Panc1 (cell line): ENCODE measurements around the gene IGF1R.

Experiments
- CTCF ChIP-seq: fragments of 450-650 bp; IDR thresholded peaks from 2 replicates; pipeline ENCODE4 v1.5.1; 2017; ENCODE audit warnings: mild to moderate bottlenecking
- POLR2AphosphoS5 ChIP-seq: IDR thresholded peaks from 2 replicates; pipeline ENCODE4 v1.6.1; 2012; ENCODE audit warnings: mild to moderate bottlenecking, low read depth, low read length, moderate library complexity

GRCh38 chr15:98760112-98760826, 111.9 kb downstream of the IGF1R start:
- no peak for TF ChIP-seq CTCF
- no peak for TF ChIP-seq POLR2AphosphoS5
